Measurements from ENCODE around the gene FGF12. TPM values are rescaled to one million over a fixed set of nuclear protein-coding genes. Genes with fewer than 3 reads are reported as not detected.

Gene FGF12
- total RNA-seq, 1 experiment from 2014 or later: 0.07 TPM

- TF ChIP-seq ATF3 (IDR thresholded peaks at IDR 0.05): no peak
- TF ChIP-seq, protein P1, sequence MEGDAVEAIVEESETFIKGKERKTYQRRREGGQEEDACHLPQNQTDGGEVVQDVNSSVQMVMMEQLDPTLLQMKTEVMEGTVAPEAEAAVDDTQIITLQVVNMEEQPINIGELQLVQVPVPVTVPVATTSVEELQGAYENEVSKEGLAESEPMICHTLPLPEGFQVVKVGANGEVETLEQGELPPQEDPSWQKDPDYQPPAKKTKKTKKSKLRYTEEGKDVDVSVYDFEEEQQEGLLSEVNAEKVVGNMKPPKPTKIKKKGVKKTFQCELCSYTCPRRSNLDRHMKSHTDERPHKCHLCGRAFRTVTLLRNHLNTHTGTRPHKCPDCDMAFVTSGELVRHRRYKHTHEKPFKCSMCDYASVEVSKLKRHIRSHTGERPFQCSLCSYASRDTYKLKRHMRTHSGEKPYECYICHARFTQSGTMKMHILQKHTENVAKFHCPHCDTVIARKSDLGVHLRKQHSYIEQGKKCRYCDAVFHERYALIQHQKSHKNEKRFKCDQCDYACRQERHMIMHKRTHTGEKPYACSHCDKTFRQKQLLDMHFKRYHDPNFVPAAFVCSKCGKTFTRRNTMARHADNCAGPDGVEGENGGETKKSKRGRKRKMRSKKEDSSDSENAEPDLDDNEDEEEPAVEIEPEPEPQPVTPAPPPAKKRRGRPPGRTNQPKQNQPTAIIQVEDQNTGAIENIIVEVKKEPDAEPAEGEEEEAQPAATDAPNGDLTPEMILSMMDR (IDR thresholded peaks at IDR 0.05 in 2 of 3, conservative IDR thresholded peaks at IDR 0.05 in 1 of 3; ENCODE audit: borderline replicate concordance in 1 of 3, insufficient read depth in 1 of 3, low read depth in 2 of 3, low read length in 2 of 3): peak in 1 of 3 experiments; percentile 29; a peak in 2 of 6 replicates
- H3K36me3 ChIP-seq (ENCODE audit: control insufficient read depth in 1 of 2, insufficient read depth in 2 of 2, low read length in 2 of 2): no peaks in the 10 kb centered on the region
- no peaks in the 10 kb centered on the region for H3K9me3 ChIP-seq (ENCODE audit: control insufficient read depth in 1 of 2, insufficient read depth in 1 of 2, low read depth in 1 of 2, low read length in 2 of 2)
- no peaks in the 10 kb centered on the region for H3K79me2 ChIP-seq (ENCODE audit: insufficient read depth, low read length)
- ATAC-seq: 0 out of 2 replicates have a peak, but pooled peaks have one; percentile 47
- intact Hi-C loops (cut with micrococcal nuclease): no loop called here
- no peak overlapping the region for H3K4me3 ChIP-seq (replicated peaks in 1 of 2; ENCODE audit: low read depth in 1 of 2, low read length in 2 of 2)
- no TSS peak for BruUV-seq (replicated peaks)
- H3K9ac ChIP-seq (ENCODE audit: low read length): no peak overlapping the region
- DNase-seq (ENCODE audit: low read depth, low spot score): no peak
- H3K4me1 ChIP-seq (ENCODE audit: control insufficient read depth in 1 of 2, insufficient read depth in 2 of 2, low read length in 2 of 2): no peaks in the 10 kb centered on the region
- ChIA-PET RAD21 (ENCODE audit: low non-redundant PET in 1 of 2, low total read pairs in 2 of 2, uncharacterized antibody in 2 of 2, unreplicated experiment in 2 of 2) (no interaction called here), CTCF (no interaction called here), POLR2A (no interaction called here)
- H3K9me2 ChIP-seq (ENCODE audit: insufficient read depth): no peaks in the 10 kb centered on the region
- H3K4me2 ChIP-seq (ENCODE audit: low read length): no peak overlapping the region
- no peak overlapping the region for H3K27ac ChIP-seq (ENCODE audit: low read depth, low read length)
- H3K27me3 ChIP-seq (ENCODE audit: insufficient read depth, low read length): peaks cover 40% of the 10 kb centered on the region
- H4K20me1 ChIP-seq (ENCODE audit: insufficient read depth): no peaks in the 10 kb centered on the region
- no peak overlapping the region for H2AFZ ChIP-seq (ENCODE audit: low read depth, low read length, poor library complexity, severe bottlenecking)
These were observed 427.4 kb downstream of the FGF12 start for GRCh38 chr3:192299921-192300320.

GRCh38 chr3:192296845-192297244 is 430.5 kb downstream of the FGF12 start:
- no peaks in the 10 kb centered on the region for H3K4me1 ChIP-seq (ENCODE audit: control insufficient read depth in 1 of 2, insufficient read depth in 2 of 2, low read length in 2 of 2)
- RAD21 ChIA-PET (ENCODE audit: low non-redundant PET in 1 of 2, low total read pairs in 2 of 2, uncharacterized antibody in 2 of 2, unreplicated experiment in 2 of 2): no interaction called here
- H3K27ac ChIP-seq (ENCODE audit: low read depth, low read length): no peak overlapping the region
- H3K79me2 ChIP-seq (ENCODE audit: insufficient read depth, low read length): no peaks in the 10 kb centered on the region
- TF ChIP-seq SIN3A (IDR thresholded peaks at IDR 0.05; ENCODE audit: low read depth) (no peak), RAD21 (IDR thresholded peaks at IDR 0.05; ENCODE audit: low read depth) (no peak), MAX (IDR thresholded peaks at IDR 0.05) (no peak), POLR2A (IDR thresholded peaks at IDR 0.05; ENCODE audit: borderline replicate concordance, extremely low read depth, insufficient read depth, insufficient read length) (no peak), ELF1 (IDR thresholded peaks at IDR 0.05; ENCODE audit: borderline replicate concordance, low read depth) (no peak), TCF7L2 (IDR thresholded peaks at IDR 0.05; ENCODE audit: borderline replicate concordance, extremely low read depth, insufficient read depth, insufficient read length) (no peak), FOSL1 (IDR thresholded peaks at IDR 0.05; ENCODE audit: low read depth) (no peak)
- TF ChIP-seq, protein P2, sequence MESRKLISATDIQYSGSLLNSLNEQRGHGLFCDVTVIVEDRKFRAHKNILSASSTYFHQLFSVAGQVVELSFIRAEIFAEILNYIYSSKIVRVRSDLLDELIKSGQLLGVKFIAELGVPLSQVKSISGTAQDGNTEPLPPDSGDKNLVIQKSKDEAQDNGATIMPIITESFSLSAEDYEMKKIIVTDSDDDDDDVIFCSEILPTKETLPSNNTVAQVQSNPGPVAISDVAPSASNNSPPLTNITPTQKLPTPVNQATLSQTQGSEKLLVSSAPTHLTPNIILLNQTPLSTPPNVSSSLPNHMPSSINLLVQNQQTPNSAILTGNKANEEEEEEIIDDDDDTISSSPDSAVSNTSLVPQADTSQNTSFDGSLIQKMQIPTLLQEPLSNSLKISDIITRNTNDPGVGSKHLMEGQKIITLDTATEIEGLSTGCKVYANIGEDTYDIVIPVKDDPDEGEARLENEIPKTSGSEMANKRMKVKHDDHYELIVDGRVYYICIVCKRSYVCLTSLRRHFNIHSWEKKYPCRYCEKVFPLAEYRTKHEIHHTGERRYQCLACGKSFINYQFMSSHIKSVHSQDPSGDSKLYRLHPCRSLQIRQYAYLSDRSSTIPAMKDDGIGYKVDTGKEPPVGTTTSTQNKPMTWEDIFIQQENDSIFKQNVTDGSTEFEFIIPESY (IDR thresholded peaks at IDR 0.05; ENCODE audit: extremely low read depth, insufficient replicate concordance, low read length): no peak
- BruUV-seq (replicated peaks): no TSS peak
- no peak overlapping the region for H3K4me3 ChIP-seq (replicated peaks in 1 of 2; ENCODE audit: low read depth in 1 of 2, low read length in 2 of 2)
- intact Hi-C loops (cut with micrococcal nuclease): no loop called here
- no peak overlapping the region for H3K4me2 ChIP-seq (ENCODE audit: low read length)
- no peaks in the 10 kb centered on the region for H4K20me1 ChIP-seq (ENCODE audit: insufficient read depth)
- ATAC-seq (no peak), DNase-seq (ENCODE audit: low read depth, low spot score) (no peak)
- peaks cover 27% of the 10 kb centered on the region for H3K27me3 ChIP-seq (ENCODE audit: insufficient read depth, low read length)
- POLR2A ChIA-PET: no interaction called here
- CTCF ChIA-PET: no interaction called here
- H3K36me3 ChIP-seq (ENCODE audit: control insufficient read depth in 1 of 2, insufficient read depth in 2 of 2, low read length in 2 of 2): no peaks in the 10 kb centered on the region
- no peak overlapping the region for H2AFZ ChIP-seq (ENCODE audit: low read depth, low read length, poor library complexity, severe bottlenecking)
- H3K9ac ChIP-seq (ENCODE audit: low read length): no peak overlapping the region
- no peaks in the 10 kb centered on the region for H3K9me3 ChIP-seq (ENCODE audit: control insufficient read depth in 1 of 2, insufficient read depth in 1 of 2, low read depth in 1 of 2, low read length in 2 of 2)
- no peaks in the 10 kb centered on the region for H3K9me2 ChIP-seq (ENCODE audit: insufficient read depth)
